Fibroblast of lung (primary cell): ENCODE results near the gene FERMT2. TPM values are rescaled to one million over a fixed set of nuclear protein-coding genes. Genes with fewer than 3 reads are reported as not detected.
A peak's percentile ranks its signal among the peaks of the same experiment; 100 is the strongest.

Experiments
- DNase-seq, 2 donors: peaks; one replicate each; pipeline versions ENCODE4 v3.0.0 to v3.0.0-alpha.2; 2010; ENCODE audit warnings: low read depth in 2 of 2
- H2AFZ ChIP-seq: 2 replicates; pipeline ENCODE4 v1.5.1; 2012; ENCODE audit warnings: low read length, control low read depth, inconsistent platforms
- H3K27ac ChIP-seq: 2 replicates; pipeline ENCODE4 v1.5.1; 2011; ENCODE audit warnings: low read length, control low read depth; ENCODE audit not compliant: insufficient read depth
- H3K27me3 ChIP-seq: 2 replicates; pipeline ENCODE4 v1.5.1; 2011; ENCODE audit warnings: mild to moderate bottlenecking, low read length; ENCODE audit not compliant: control insufficient read depth, insufficient read depth
- H3K36me3 ChIP-seq: 2 replicates; pipeline ENCODE4 v1.5.1; 2011; ENCODE audit warnings: low read length; ENCODE audit not compliant: control insufficient read depth, insufficient read depth
- H3K4me1 ChIP-seq: 2 replicates; pipeline ENCODE4 v1.5.1; 2011; ENCODE audit warnings: low read length; ENCODE audit not compliant: control insufficient read depth, insufficient read depth; ENCODE audit errors: extremely low read depth
- H3K4me2 ChIP-seq: 2 replicates; pipeline ENCODE4 v1.5.1; 2011; ENCODE audit warnings: low read length, control low read depth; ENCODE audit not compliant: insufficient read depth; ENCODE audit errors: extremely low read depth
- H3K4me3 ChIP-seq, 4 experiments: fragments of 200-600 bp in 1 of 4; sonication (generic) in 1 of 4; replicated peaks in 1 of 4; 2 replicates each; pipeline ENCODE4 v1.5.1; 2011 to 2016; ENCODE audit warnings: low read length in 4 of 4, low read depth in 3 of 4, mild to moderate bottlenecking in 3 of 4, control low read depth in 2 of 4, inconsistent platforms in 1 of 4, mixed read lengths in 1 of 4; ENCODE audit not compliant: insufficient read depth in 1 of 4; ENCODE audit errors: control extremely low read depth in 1 of 4
- H3K79me2 ChIP-seq: 2 replicates; pipeline ENCODE4 v1.5.1; 2012; ENCODE audit warnings: mild to moderate bottlenecking, low read length, inconsistent platforms; ENCODE audit not compliant: control insufficient read depth, insufficient read depth
- H3K9ac ChIP-seq: 2 replicates; pipeline ENCODE4 v1.5.1; 2011; ENCODE audit warnings: mild to moderate bottlenecking, low read length, control low read depth; ENCODE audit not compliant: insufficient read depth
- H3K9me3 ChIP-seq: 2 replicates; pipeline ENCODE4 v1.5.1; 2012; ENCODE audit warnings: low read depth, low read length; ENCODE audit not compliant: control insufficient read depth, insufficient read depth
- H4K20me1 ChIP-seq: 2 replicates; pipeline ENCODE4 v1.5.1; 2011; ENCODE audit warnings: low read length; ENCODE audit not compliant: control insufficient read depth, insufficient read depth; ENCODE audit errors: extremely low read depth
- EZH2 ChIP-seq: IDR thresholded peaks from 2 replicates; pipeline ENCODE4 v1.5.1; 2012; ENCODE audit warnings: low read length, control low read depth, mild to moderate bottlenecking; ENCODE audit errors: missing control alignments
- polyA plus RNA-seq, 2 donors: library from polyadenylated mRNA; depleted of rRNA in 1 of 2; stranded (reverse) in 1 of 2; unstranded in 1 of 2; fragments of >200 nt; gene quantifications; 2 replicates each; pipeline ENCODE4 v1.2.1, GENCODE V29; 2011 to 2012; ENCODE audit warnings: missing spikeins in 1 of 2
- total RNA-seq: library from RNA; depleted of rRNA; stranded (reverse); fragments of >200 nt; gene quantifications from 2 replicates; pipeline ENCODE4 v1.2.1, GENCODE V29; 2014
- TF ChIP-seq, protein P1 (sequence below), 2 donors: IDR thresholded peaks in 1 of 2; conservative IDR thresholded peaks in 1 of 2; 1 replicate in 1 of 2; 2 replicates in 1 of 2; pipeline ENCODE4 v1.5.1; 2011 to 2012; ENCODE audit warnings: low read length in 2 of 2, control low read depth in 1 of 2, inconsistent platforms in 1 of 2, low read depth in 1 of 2, mild to moderate bottlenecking in 1 of 2

Gene FERMT2
- total and polyA plus RNA-seq, 2 donors (not counting 1 experiment from before 2014, with no cell fraction given) = 111 to 439 TPM

DNA sequence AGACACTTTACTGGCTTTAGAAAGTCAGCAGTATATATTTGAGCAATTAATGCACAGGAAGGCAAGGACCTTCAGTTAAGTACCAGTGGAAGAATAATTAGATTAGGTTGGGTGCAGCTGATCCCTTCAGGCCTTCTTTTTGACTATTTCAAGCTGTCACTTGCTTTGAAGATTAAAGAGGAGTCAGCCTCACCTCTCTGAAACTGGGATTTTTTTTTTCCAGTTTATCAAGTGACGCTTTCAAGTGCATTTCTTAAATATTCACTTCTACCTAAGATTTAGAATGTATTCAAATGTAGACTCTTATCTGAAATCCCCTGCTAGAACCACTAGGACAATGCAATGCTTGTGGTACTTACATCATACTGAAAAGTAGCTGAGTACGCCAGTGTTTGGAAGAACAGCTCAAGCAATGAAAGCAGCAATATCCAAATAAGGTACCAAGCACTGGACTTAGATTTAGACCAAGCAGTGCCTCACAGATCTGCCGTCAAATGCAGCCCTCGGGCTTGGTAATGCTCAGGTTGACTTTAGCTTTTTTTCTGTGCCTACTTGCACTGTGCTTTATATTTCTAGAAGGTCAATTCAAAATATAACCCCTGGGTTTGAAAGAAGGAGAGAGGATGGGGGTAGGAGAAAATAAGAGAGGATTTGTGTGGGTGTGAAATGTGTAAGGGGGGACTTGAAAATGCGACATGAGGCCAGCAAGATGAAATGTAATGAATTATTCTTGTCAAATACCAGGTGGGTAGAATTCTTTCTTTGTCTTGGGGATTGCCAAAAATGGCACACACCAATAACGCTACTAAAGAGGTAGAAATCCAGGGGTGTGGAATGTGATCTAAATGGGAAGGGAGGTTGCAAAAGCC is 3.7 kb upstream of the FERMT2 start:
- peaks cover 13% of the 10 kb centered on the region for H3K79me2 ChIP-seq
- H3K27me3 ChIP-seq = no peaks in the 10 kb centered on the region
- peaks cover 1% of the 10 kb centered on the region for H4K20me1 ChIP-seq
- H3K36me3 ChIP-seq = no peaks in the 10 kb centered on the region
- no peak overlapping the region for H3K27ac ChIP-seq
- TF ChIP-seq, protein P1, sequence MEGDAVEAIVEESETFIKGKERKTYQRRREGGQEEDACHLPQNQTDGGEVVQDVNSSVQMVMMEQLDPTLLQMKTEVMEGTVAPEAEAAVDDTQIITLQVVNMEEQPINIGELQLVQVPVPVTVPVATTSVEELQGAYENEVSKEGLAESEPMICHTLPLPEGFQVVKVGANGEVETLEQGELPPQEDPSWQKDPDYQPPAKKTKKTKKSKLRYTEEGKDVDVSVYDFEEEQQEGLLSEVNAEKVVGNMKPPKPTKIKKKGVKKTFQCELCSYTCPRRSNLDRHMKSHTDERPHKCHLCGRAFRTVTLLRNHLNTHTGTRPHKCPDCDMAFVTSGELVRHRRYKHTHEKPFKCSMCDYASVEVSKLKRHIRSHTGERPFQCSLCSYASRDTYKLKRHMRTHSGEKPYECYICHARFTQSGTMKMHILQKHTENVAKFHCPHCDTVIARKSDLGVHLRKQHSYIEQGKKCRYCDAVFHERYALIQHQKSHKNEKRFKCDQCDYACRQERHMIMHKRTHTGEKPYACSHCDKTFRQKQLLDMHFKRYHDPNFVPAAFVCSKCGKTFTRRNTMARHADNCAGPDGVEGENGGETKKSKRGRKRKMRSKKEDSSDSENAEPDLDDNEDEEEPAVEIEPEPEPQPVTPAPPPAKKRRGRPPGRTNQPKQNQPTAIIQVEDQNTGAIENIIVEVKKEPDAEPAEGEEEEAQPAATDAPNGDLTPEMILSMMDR (conservative IDR thresholded peaks at IDR 0.05 in 1 of 2, IDR thresholded peaks at IDR 0.05 in 1 of 2; ENCODE audit: low read depth in 1 of 2, low read length in 2 of 2) = peak in 1 of 2 donors; percentile 2
- TF ChIP-seq EZH2 = no peak
- peaks cover 2% of the 10 kb centered on the region for H3K4me1 ChIP-seq
- no peak overlapping the region for H3K9ac ChIP-seq
- no peak overlapping the region for H2AFZ ChIP-seq
- H3K9me3 ChIP-seq = no peaks in the 10 kb centered on the region
- no peak overlapping the region for H3K4me2 ChIP-seq
- DNase-seq = peak; percentile 68 to 89
- H3K4me3 ChIP-seq = no peak overlapping the region

DNA sequence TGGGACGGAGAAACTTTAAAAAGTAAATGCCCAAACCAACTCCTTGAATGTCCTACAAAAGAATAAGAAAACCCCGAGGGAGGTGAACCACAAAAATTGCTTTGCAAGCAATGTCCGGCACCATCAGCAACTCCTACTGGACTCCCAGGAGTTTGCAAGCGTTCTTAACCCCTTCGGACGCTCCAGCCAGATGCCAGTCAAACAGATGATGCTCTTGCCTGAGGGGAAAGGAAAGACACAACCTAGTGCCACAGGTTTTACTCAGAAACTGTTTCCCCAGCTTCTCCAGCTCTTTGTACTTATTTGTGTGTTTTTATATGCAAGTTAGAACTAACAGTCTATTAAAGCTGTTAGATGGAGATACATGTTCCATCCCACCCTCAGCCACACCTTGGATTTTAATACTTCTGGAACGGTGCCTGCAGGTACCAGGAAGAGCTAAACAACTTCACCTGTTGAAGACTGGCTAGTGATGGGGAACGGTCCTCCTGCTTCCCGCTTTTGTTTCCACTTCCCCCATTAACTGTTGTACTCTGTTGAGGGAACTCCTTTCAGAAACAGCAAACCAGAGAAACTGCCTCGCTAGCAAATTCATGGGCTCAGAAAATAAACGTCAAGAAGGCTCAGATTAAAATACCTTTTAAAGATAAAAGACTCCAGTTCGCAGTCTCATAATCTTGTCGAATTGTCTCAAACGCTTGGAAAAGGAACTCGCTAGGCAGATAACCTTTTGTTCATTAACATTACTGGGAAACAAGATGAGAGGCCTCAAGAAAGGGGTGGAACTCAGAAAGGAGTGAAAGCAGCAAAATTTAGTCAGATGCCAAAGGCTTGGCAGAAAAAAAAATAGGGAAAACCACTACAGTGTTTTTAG is 1.1 kb upstream of the FERMT2 start:
- Histone ChIP-seq H3K79me2 (peaks cover 39% of the 10 kb centered on the region), H4K20me1 (peaks cover 8% of the 10 kb centered on the region)

More for the DNA sequence above, 1.1 kb upstream of the FERMT2 start:
- H3K4me3 ChIP-seq = peak overlapping the region; percentile 51 to 85 (median 66)
- H3K27me3 ChIP-seq = no peaks in the 10 kb centered on the region
- no peak for TF ChIP-seq EZH2
- TF ChIP-seq, protein P1 (conservative IDR thresholded peaks at IDR 0.05 in 1 of 2, IDR thresholded peaks at IDR 0.05 in 1 of 2; ENCODE audit: low read depth in 1 of 2, low read length in 2 of 2) = peak; percentile 59 to 64
- peaks cover 2% of the 10 kb centered on the region for H3K36me3 ChIP-seq
- H2AFZ ChIP-seq = peak overlapping the region; percentile 49
- H3K27ac ChIP-seq = peak overlapping the region; percentile 85
- peak overlapping the region; percentile 88 for H3K9ac ChIP-seq
- H3K4me2 ChIP-seq = peak overlapping the region; percentile 91
- H3K9me3 ChIP-seq = no peaks in the 10 kb centered on the region
- peaks cover 2% of the 10 kb centered on the region for H3K4me1 ChIP-seq
- peak; percentile 79 to 86 for DNase-seq
